Upper lobe of right lung (tissue), 1 donor: ENCODE data around the gene R3HDM2. TPM values are rescaled to one million over a fixed set of nuclear protein-coding genes. Genes with fewer than 3 reads are reported as not detected.

Experiments used
- ATAC-seq: fragments of 200-7000 bp; cut with Tn5 transposase; one replicate; pipeline ENCODE4 v1.9.1; 2020; ENCODE audit warnings: mild to moderate bottlenecking, moderate library complexity
- DNase-seq: peaks from one replicate; pipeline ENCODE4 v3.0.0-alpha.2; 2020
- H3K27ac ChIP-seq: fragments of 200-600 bp; one replicate; pipeline ENCODE4 v1.8.0; 2022
- H3K27me3 ChIP-seq: fragments of 200-600 bp; one replicate; pipeline ENCODE4 v1.8.0; 2022; ENCODE audit warnings: mild to moderate bottlenecking
- H3K36me3 ChIP-seq: fragments of 200-600 bp; one replicate; pipeline ENCODE4 v1.8.0; 2022
- H3K4me1 ChIP-seq: fragments of 200-600 bp; one replicate; pipeline ENCODE4 v1.8.0; 2022
- H3K4me3 ChIP-seq: fragments of 200-600 bp; one replicate; pipeline ENCODE4 v1.8.0; 2022; ENCODE audit warnings: mild to moderate bottlenecking
- H3K9me3 ChIP-seq: fragments of 200-600 bp; one replicate; pipeline ENCODE4 v1.8.0; 2022
- CTCF ChIP-seq: fragments of 200-600 bp; IDR thresholded peaks from one replicate; pipeline ENCODE4 v1.8.0; 2022; ENCODE audit warnings: antibody characterized with exemption
- intact Hi-C: fragments of 100-400 bp; cut with DNase I; formaldehyde crosslinking; loops from one replicate; pipeline ENCODE4 v1.11.0; 2022
- total RNA-seq: library from RNA; stranded (reverse); fragmentation: NEBNext Ultra II Directional; extraction: Animal tissue kit (Norgen Biotek cat#: 25700); gene quantifications from one replicate; pipeline ENCODE4 v1.2.1, GENCODE V29; 2021
- donor health status: DM: no; HTN: yes; CAD: no; lungs with severe emphysema.

R3HDM2 gene
- total RNA-seq, 1 donor from 2014 or later, result 81.0 TPM

GRCh38 chr12:57381693-57382220 is 49.1 kb downstream of the R3HDM2 start:
- DNase-seq, result no peak
- no peak for TF ChIP-seq CTCF
- Histone ChIP-seq H3K27me3 (no peaks in the 10 kb centered on the region), H3K36me3 (peaks cover 5% of the 10 kb centered on the region), H3K9me3 (no peaks in the 10 kb centered on the region), H3K4me3 (no peak overlapping the region), H3K4me1 (no peaks in the 10 kb centered on the region), H3K27ac (no peak overlapping the region)
- no peak for ATAC-seq
- intact Hi-C loops, result no loop called here

- Histone ChIP-seq H3K4me1 (no peaks in the 10 kb centered on the region), H3K27me3 (no peaks in the 10 kb centered on the region), H3K4me3 (no peak overlapping the region), H3K27ac (no peak overlapping the region), H3K36me3 (peaks cover 5% of the 10 kb centered on the region), H3K9me3 (no peaks in the 10 kb centered on the region)
- intact Hi-C loops, result no loop called here
- no peak for TF ChIP-seq CTCF
- DNase-seq (no peak), ATAC-seq (no peak)
Measured at GRCh38 chr12:57380300-57380699, 50.5 kb downstream of the R3HDM2 start.

GRCh38 chr12:57377103-57377840 is 53.6 kb downstream of the R3HDM2 start:
- Histone ChIP-seq H3K27me3 (no peaks in the 10 kb centered on the region), H3K4me1 (no peaks in the 10 kb centered on the region), H3K4me3 (no peak overlapping the region), H3K36me3 (no peaks in the 10 kb centered on the region), H3K9me3 (no peaks in the 10 kb centered on the region), H3K27ac (no peak overlapping the region)
- no peak for TF ChIP-seq CTCF
- ATAC-seq (no peak), DNase-seq (no peak)
- intact Hi-C loops, result no loop called here

GRCh38 chr12:57372233-57372632 is 58.6 kb downstream of the R3HDM2 start:
- intact Hi-C loops, result no loop called here
- ATAC-seq, result no peak
- H3K9me3 ChIP-seq, result no peaks in the 10 kb centered on the region
- no peaks in the 10 kb centered on the region for H3K27me3 ChIP-seq
- no peaks in the 10 kb centered on the region for H3K4me1 ChIP-seq
- no peak for DNase-seq
- TF ChIP-seq CTCF, result no peak
- H3K36me3 ChIP-seq, result no peaks in the 10 kb centered on the region
- H3K4me3 ChIP-seq, result no peak overlapping the region
- H3K27ac ChIP-seq, result no peak overlapping the region

- H3K36me3 ChIP-seq, result no peaks in the 10 kb centered on the region
- H3K27me3 ChIP-seq, result no peaks in the 10 kb centered on the region
- no peak for DNase-seq
- intact Hi-C loops, result no loop called here
- no peak for TF ChIP-seq CTCF
- no peaks in the 10 kb centered on the region for H3K4me1 ChIP-seq
- H3K4me3 ChIP-seq, result no peak overlapping the region
- H3K9me3 ChIP-seq, result peaks cover 11% of the 10 kb centered on the region
- no peak overlapping the region for H3K27ac ChIP-seq
- no peak for ATAC-seq
Measured at GRCh38 chr12:57370696-57371095, 60.1 kb downstream of the R3HDM2 start.
